Suprapubic skin (tissue), 4 donors: Measurements from ENCODE around the gene MED25. TPM values are rescaled to one million over a fixed set of nuclear protein-coding genes. Genes with fewer than 3 reads are reported as not detected.

Experiments used
- DNase-seq, 2 donors: peaks; one replicate each; pipeline ENCODE4 v3.0.0-alpha.2; 2019; ENCODE audit warnings: low spot score in 2 of 2
- H3K27ac ChIP-seq: fragments of 200-600 bp; sonication (generic); one replicate; pipeline ENCODE4 v1.5.1; 2019
- H3K27me3 ChIP-seq: fragments of 200-600 bp; sonication (generic); one replicate; pipeline ENCODE4 v1.5.1; 2019
- H3K36me3 ChIP-seq: fragments of 200-600 bp; sonication (generic); one replicate; pipeline ENCODE4 v1.5.1; 2019
- H3K4me1 ChIP-seq: fragments of 200-600 bp; sonication (generic); one replicate; pipeline ENCODE4 v1.5.1; 2019
- H3K4me3 ChIP-seq: fragments of 200-600 bp; sonication (generic); one replicate; pipeline ENCODE4 v1.5.1; 2019; ENCODE audit warnings: mild to moderate bottlenecking
- H3K9me3 ChIP-seq: fragments of 200-600 bp; sonication (generic); one replicate; pipeline ENCODE4 v1.5.1; 2019
- EP300 ChIP-seq: sonication (generic); formaldehyde crosslinking; IDR thresholded peaks from one replicate; pipeline ENCODE4 v1.6.1; 2017; ENCODE audit warnings: antibody characterized with exemption
- POLR2A ChIP-seq, 2 donors: fragments of 450-650 bp; IDR thresholded peaks; one replicate each; pipeline ENCODE4 v1.6.1; 2017; ENCODE audit warnings: antibody characterized with exemption in 2 of 2, mild to moderate bottlenecking in 2 of 2, moderate library complexity in 2 of 2
- POLR2AphosphoS5 ChIP-seq, 3 donors: sonication (generic); formaldehyde crosslinking; IDR thresholded peaks; one replicate each; pipeline ENCODE4 v1.6.1; 2017; ENCODE audit warnings: antibody characterized with exemption in 3 of 3
- WGBS: methylation state at CpG from one replicate; pipeline ENCODE4 v1.1.5; 2018; 5-methylcytosine and 5-hydroxymethylcytosine counted together
- total RNA-seq, 4 donors: library from RNA; depleted of rRNA; stranded (reverse); fragments of >200 nt; gene quantifications; one replicate each; pipeline ENCODE4 v1.1.0, GENCODE V29; 2016
- TF ChIP-seq, protein P1 (sequence below), 2 donors: fragments of 200-600 bp in 1 of 2; fragments of 450-650 bp in 1 of 2; sonication (generic) in 1 of 2; IDR thresholded peaks; one replicate each; pipeline ENCODE4 v1.5.1; 2016 to 2019; ENCODE audit warnings: antibody characterized with exemption in 2 of 2, mild to moderate bottlenecking in 1 of 2, moderate library complexity in 1 of 2

Gene MED25
- total RNA-seq, 4 donors from 2014 or later, result 32.2 to 60.3 (median 40.8) TPM

DNA sequence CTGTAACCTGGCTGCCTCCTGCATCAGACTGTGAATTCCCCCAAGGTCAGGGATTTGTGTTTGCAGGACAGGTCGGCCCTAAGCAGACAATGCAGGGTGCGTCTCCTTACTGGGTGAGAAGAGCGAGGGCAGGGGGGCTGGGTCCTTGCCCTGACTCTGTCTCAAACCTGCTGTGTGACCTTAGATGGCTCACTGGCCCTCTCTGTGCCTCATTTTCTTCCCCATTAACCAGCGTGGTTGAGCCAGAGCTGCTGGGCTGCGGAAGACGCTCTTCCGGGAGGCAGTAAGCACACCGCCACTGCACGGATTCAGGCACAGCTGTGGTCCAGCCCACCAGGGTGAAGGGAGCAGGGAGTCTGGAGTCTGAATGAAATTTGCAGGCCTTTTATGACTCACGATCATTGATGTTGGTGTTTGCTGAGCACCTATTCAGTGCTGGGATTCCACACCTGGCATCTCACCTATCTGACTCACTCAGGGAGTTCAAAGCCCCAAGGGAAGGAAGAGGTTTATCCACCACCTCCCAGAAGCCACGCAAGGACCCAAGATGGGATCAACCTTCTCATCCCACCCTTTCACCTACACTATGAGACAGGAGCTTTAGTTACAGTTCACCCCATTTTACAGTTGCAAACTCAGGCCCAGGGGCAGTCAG lies 56.5 kb downstream of the MED25 start:
- no peak for DNase-seq
- Histone ChIP-seq H3K4me3 (no peak overlapping the region), H3K36me3 (peaks cover 18% of the 10 kb centered on the region), H3K4me1 (peaks cover 60% of the 10 kb centered on the region), H3K27ac (no peak overlapping the region), H3K9me3 (no peaks in the 10 kb centered on the region), H3K27me3 (no peaks in the 10 kb centered on the region)
- 93% methylated on average over 10 of the region's 11 CpGs for WGBS
- TF ChIP-seq EP300, result no peak
- TF ChIP-seq, protein P1, sequence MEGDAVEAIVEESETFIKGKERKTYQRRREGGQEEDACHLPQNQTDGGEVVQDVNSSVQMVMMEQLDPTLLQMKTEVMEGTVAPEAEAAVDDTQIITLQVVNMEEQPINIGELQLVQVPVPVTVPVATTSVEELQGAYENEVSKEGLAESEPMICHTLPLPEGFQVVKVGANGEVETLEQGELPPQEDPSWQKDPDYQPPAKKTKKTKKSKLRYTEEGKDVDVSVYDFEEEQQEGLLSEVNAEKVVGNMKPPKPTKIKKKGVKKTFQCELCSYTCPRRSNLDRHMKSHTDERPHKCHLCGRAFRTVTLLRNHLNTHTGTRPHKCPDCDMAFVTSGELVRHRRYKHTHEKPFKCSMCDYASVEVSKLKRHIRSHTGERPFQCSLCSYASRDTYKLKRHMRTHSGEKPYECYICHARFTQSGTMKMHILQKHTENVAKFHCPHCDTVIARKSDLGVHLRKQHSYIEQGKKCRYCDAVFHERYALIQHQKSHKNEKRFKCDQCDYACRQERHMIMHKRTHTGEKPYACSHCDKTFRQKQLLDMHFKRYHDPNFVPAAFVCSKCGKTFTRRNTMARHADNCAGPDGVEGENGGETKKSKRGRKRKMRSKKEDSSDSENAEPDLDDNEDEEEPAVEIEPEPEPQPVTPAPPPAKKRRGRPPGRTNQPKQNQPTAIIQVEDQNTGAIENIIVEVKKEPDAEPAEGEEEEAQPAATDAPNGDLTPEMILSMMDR (IDR thresholded peaks at IDR 0.05), result no peak
- no peak for TF ChIP-seq POLR2A (IDR thresholded peaks at IDR 0.05)
- TF ChIP-seq POLR2AphosphoS5 (IDR thresholded peaks at IDR 0.05), result no peak

GRCh38 chr19:49875177-49875576 lies 57.1 kb downstream of the MED25 start:
- WGBS, result 85% methylated on average over 4 of the region's 4 CpGs
- peak overlapping the region; percentile 100 for H3K4me3 ChIP-seq
- no peaks in the 10 kb centered on the region for H3K27me3 ChIP-seq
- no peak for TF ChIP-seq EP300
- no peak for TF ChIP-seq POLR2A (IDR thresholded peaks at IDR 0.05)
- no peak for TF ChIP-seq POLR2AphosphoS5 (IDR thresholded peaks at IDR 0.05)
- TF ChIP-seq, protein P1 (IDR thresholded peaks at IDR 0.05), result no peak
- peak overlapping the region; percentile 99 for H3K27ac ChIP-seq
- H3K36me3 ChIP-seq, result peaks cover 23% of the 10 kb centered on the region
- no peak for DNase-seq
- H3K4me1 ChIP-seq, result peaks cover 54% of the 10 kb centered on the region
- no peaks in the 10 kb centered on the region for H3K9me3 ChIP-seq

DNA sequence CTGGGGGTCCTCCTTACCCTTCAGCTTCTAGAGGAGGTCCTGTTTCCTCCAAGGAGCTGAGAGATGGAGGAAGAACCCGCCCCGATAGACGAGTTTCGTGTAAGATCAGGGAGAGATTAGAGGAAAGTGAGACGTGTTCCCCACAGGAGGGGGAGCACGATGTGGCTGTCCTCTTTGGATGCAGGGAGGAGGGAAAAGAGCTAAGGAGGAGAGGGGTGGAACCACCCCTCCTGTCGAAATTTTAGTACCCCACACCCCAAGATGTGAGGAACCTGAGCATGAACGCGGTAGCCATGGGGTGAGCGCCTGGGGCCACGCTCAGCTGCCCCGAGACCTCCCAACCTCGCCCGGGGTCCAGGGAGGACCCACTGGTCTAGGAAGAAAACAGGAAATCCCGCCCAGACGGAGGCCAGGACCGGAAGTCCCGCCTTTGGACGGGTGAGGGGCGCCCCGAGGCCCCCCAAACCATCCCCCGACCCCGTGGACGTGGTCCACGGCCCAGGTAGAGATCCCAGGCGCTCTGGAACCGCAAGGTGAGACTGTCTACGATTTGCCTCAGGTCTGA lies 57.9 kb downstream of the MED25 start:
- peaks cover 31% of the 10 kb centered on the region for H3K36me3 ChIP-seq
- under 1% methylated on average over 14 of the region's 28 CpGs for WGBS
- H3K4me1 ChIP-seq, result peaks cover 46% of the 10 kb centered on the region
- H3K9me3 ChIP-seq, result no peaks in the 10 kb centered on the region
- TF ChIP-seq EP300 (no peak), POLR2A (IDR thresholded peaks at IDR 0.05) (no peak), POLR2AphosphoS5 (IDR thresholded peaks at IDR 0.05) (no peak)
- TF ChIP-seq, protein P1 (IDR thresholded peaks at IDR 0.05), result no peak
- H3K27ac ChIP-seq, result peak overlapping the region; percentile 99
- no peaks in the 10 kb centered on the region for H3K27me3 ChIP-seq
- DNase-seq, result peak in 1 of 2 donors; percentile 87
- H3K4me3 ChIP-seq, result peak overlapping the region; percentile 100

GRCh38 chr19:49876422-49877019 lies 58.4 kb downstream of the MED25 start:
- Histone ChIP-seq H3K4me1 (peaks cover 45% of the 10 kb centered on the region), H3K36me3 (peaks cover 31% of the 10 kb centered on the region), H3K4me3 (peak overlapping the region; percentile 100), H3K27ac (peak overlapping the region; percentile 99), H3K9me3 (no peaks in the 10 kb centered on the region), H3K27me3 (no peaks in the 10 kb centered on the region)
- under 1% methylated on average over 26 of the region's 46 CpGs for WGBS
- peak; percentile 99 for DNase-seq
- TF ChIP-seq POLR2A (IDR thresholded peaks at IDR 0.05), result no peak
- TF ChIP-seq POLR2AphosphoS5 (IDR thresholded peaks at IDR 0.05), result peak in 1 of 3 donors; percentile 85
- no peak for TF ChIP-seq EP300
- TF ChIP-seq, protein P1 (IDR thresholded peaks at IDR 0.05), result no peak
